Spinal cord (tissue), 10 donors: ENCODE data around the gene P2RX4. TPM values are rescaled to one million over a fixed set of nuclear protein-coding genes. Genes with fewer than 3 reads are reported as not detected.
"Not testable (repeated sequence)": the region's sequence is repeated elsewhere in the genome, so short reads cannot be mapped to it uniquely, and the experiment has no call there.

Source experiments
- DNase-seq, 6 donors: peaks; one replicate each; pipeline versions ENCODE4 v3.0.0 to v3.0.0-alpha.2; 2013 to 2015; ENCODE audit warnings: low spot score in 6 of 6, low read depth in 4 of 6
- H3K27ac ChIP-seq: one replicate; pipeline ENCODE4 v1.5.1; 2013; ENCODE audit warnings: low read depth, low read length, control low read depth
- H3K27me3 ChIP-seq: one replicate; pipeline ENCODE4 v1.6.1; 2013; ENCODE audit warnings: low read length; ENCODE audit not compliant: control insufficient read depth, insufficient read depth
- H3K36me3 ChIP-seq: one replicate; pipeline ENCODE4 v1.6.1; 2013; ENCODE audit warnings: low read length; ENCODE audit not compliant: control insufficient read depth, insufficient read depth
- H3K4me1 ChIP-seq: one replicate; pipeline ENCODE4 v1.6.1; 2013; ENCODE audit warnings: low read length; ENCODE audit not compliant: control insufficient read depth, insufficient read depth
- H3K4me3 ChIP-seq: one replicate; pipeline ENCODE4 v1.5.1; 2013; ENCODE audit warnings: low read depth, low read length, control low read depth
- H3K9me3 ChIP-seq: one replicate; pipeline ENCODE4 v1.6.1; 2013; ENCODE audit warnings: low read length; ENCODE audit not compliant: control insufficient read depth, insufficient read depth
- WGBS: methylation state at CpG from one replicate; pipeline ENCODE4 v1.1.5; 2013; ENCODE audit warnings: missing lambda C conversion rate; ENCODE audit not compliant: insufficient coverage; 5-methylcytosine and 5-hydroxymethylcytosine counted together
- polyA plus RNA-seq, 2 donors: library from polyadenylated mRNA; unstranded; fragments of 120-200 nt; gene quantifications; one replicate each; pipeline ENCODE4 v1.2.1, GENCODE V29; 2013; ENCODE audit not compliant: insufficient read length in 2 of 2
- total RNA-seq, 2 donors: library from RNA; depleted of rRNA in 1 of 2; stranded (reverse); fragments of 120-200 nt in 1 of 2; fragments of >200 nt in 1 of 2; gene quantifications; one replicate each; pipeline versions ENCODE4 v1.2.3 to v1.2.4, GENCODE V29; 2013 to 2014
- donor health status: healthy.

Gene P2RX4
- total and polyA plus RNA-seq, 4 donors = 14.4 to 27.9 (median 18.1) TPM

GRCh38 chr12:121202407-121203355 lies 7.2 kb upstream of the P2RX4 start:
- Histone ChIP-seq H3K27ac (no peak overlapping the region), H3K4me3 (no peak overlapping the region), H3K36me3 (no peaks in the 10 kb centered on the region), H3K9me3 (no peaks in the 10 kb centered on the region), H3K27me3 (no peaks in the 10 kb centered on the region), H3K4me1 (no peaks in the 10 kb centered on the region)
- 78% methylated on average over 6 of the region's 14 CpGs for WGBS
- DNase-seq = peak in 3 of 6 donors; percentile 7 to 90 (median 40)

- H3K4me3 ChIP-seq = no peak overlapping the region
- 72% methylated on average over 7 of the region's 11 CpGs for WGBS
- no peaks in the 10 kb centered on the region for H3K27me3 ChIP-seq
- no peaks in the 10 kb centered on the region for H3K9me3 ChIP-seq
- DNase-seq = peak in 1 of 6 donors; percentile 16
- no peaks in the 10 kb centered on the region for H3K36me3 ChIP-seq
- no peaks in the 10 kb centered on the region for H3K4me1 ChIP-seq
- H3K27ac ChIP-seq = no peak overlapping the region
These were observed 6.4 kb upstream of the P2RX4 start for GRCh38 chr12:121203482-121203881.

GRCh38 chr12:121205491-121205890 lies 4.4 kb upstream of the P2RX4 start:
- WGBS = no CpG with 5 or more reads among the region's 7 CpGs
- peaks cover 12% of the 10 kb centered on the region for H3K4me1 ChIP-seq
- H3K9me3 ChIP-seq = no peaks in the 10 kb centered on the region
- H3K27me3 ChIP-seq = no peaks in the 10 kb centered on the region
- DNase-seq = no peak
- H3K36me3 ChIP-seq = peaks cover 2% of the 10 kb centered on the region
- H3K4me3 ChIP-seq = no peak overlapping the region
- no peak overlapping the region for H3K27ac ChIP-seq

GRCh38 chr12:121208571-121208970 lies 1.4 kb upstream of the P2RX4 start:
- not testable (repeated sequence) for H3K27ac ChIP-seq, H3K9me3 ChIP-seq, H3K27me3 ChIP-seq, DNase-seq, H3K36me3 ChIP-seq, H3K4me3 ChIP-seq
- peaks cover 21% of the 10 kb centered on the region for H3K4me1 ChIP-seq
- 97% methylated on average over 4 of the region's 10 CpGs for WGBS

GRCh38 chr12:121209221-121209620 lies 708 bp upstream of the P2RX4 start:
- Histone ChIP-seq H3K4me1 (peaks cover 21% of the 10 kb centered on the region), H3K4me3 (peak overlapping the region; percentile 75), H3K27me3 (no peaks in the 10 kb centered on the region), H3K9me3 (no peaks in the 10 kb centered on the region), H3K36me3 (peaks cover 7% of the 10 kb centered on the region), H3K27ac (no peak overlapping the region)
- 89% methylated on average over 13 of the region's 15 CpGs for WGBS
- no peak for DNase-seq

- H3K36me3 ChIP-seq = peaks cover 11% of the 10 kb centered on the region
- H3K27me3 ChIP-seq = no peaks in the 10 kb centered on the region
- H3K27ac ChIP-seq = no peak overlapping the region
- peaks cover 21% of the 10 kb centered on the region for H3K4me1 ChIP-seq
- WGBS = 100% methylated on average over 2 of the region's 5 CpGs
- no peak for DNase-seq
- no peaks in the 10 kb centered on the region for H3K9me3 ChIP-seq
- no peak overlapping the region for H3K4me3 ChIP-seq
These were observed 2.9 kb downstream of the P2RX4 start for GRCh38 chr12:121212875-121213274.

GRCh38 chr12:121214166-121214777 lies 4.3 kb downstream of the P2RX4 start:
- Histone ChIP-seq H3K9me3 (no peaks in the 10 kb centered on the region), H3K36me3 (peaks cover 12% of the 10 kb centered on the region), H3K4me3 (no peak overlapping the region), H3K27ac (no peak overlapping the region), H3K4me1 (peaks cover 17% of the 10 kb centered on the region), H3K27me3 (no peaks in the 10 kb centered on the region)
- no peak for DNase-seq
- WGBS = 86% methylated on average over 8 of the region's 11 CpGs

GRCh38 chr12:121214855-121215745 lies 5.2 kb downstream of the P2RX4 start:
- no peak for DNase-seq
- WGBS = 95% methylated on average over 8 of the region's 14 CpGs
- H3K27ac ChIP-seq = no peak overlapping the region

GRCh38 chr12:121216102-121216501 lies 6.2 kb downstream of the P2RX4 start:
- Histone ChIP-seq H3K27me3 (no peaks in the 10 kb centered on the region), H3K36me3 (peaks cover 12% of the 10 kb centered on the region), H3K4me1 (peaks cover 3% of the 10 kb centered on the region), H3K27ac (no peak overlapping the region), H3K9me3 (no peaks in the 10 kb centered on the region), H3K4me3 (no peak overlapping the region)
- 100% methylated on average over 4 of the region's 4 CpGs for WGBS
- no peak for DNase-seq

More at GRCh38 chr12:121214855-121215745, 5.2 kb downstream of the P2RX4 start:
- no peaks in the 10 kb centered on the region for H3K27me3 ChIP-seq
- peaks cover 11% of the 10 kb centered on the region for H3K4me1 ChIP-seq
- H3K4me3 ChIP-seq = no peak overlapping the region
- H3K36me3 ChIP-seq = peaks cover 12% of the 10 kb centered on the region
- no peaks in the 10 kb centered on the region for H3K9me3 ChIP-seq
